HK-2 (cell line): ENCODE measurements around the gene TMED10.

Experiments used
- DNase-seq: peaks from one replicate; pipeline ENCODE4 v3.0.0-alpha.2; 2018; ENCODE audit not compliant: unreplicated experiment

Gene TMED10

DNA sequence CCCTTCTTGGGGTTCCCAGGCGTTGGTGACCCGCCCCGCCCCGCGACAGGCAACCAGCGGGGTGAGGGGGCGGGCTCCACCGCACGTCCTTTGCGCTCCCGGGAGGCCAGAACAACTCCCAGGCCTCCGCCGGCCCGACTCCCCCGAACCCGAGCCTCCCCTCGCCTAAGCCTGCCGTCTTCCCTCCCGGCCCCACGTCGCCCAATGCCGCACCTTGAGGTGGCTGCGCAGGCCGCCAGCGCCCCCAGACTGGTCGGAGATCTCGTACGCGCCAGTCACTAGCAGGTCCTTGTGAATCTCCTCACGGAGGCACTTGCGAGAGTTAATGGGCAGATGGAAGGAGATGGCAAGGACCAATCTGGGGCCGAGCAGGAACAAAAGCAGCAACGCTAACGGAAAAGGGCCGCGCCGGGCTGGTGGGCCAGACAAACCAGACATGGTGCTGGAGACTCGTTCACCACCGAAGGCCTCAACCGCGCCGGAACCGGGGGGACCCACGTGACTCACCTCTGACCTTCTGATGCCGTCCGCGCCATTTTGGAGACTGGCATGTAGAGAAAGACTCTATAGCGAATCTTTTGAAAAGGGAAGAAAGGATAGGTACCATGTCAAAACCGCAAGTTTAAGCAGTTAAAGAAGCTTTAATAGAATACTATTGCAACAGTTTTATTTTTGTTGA, at the start of gene TMED10:
TMED10 (minus strand) TSS at position 471 of the 679 bp plus-strand sequence; CDS start at position 438, 33 bp downstream.
- peak; percentile 85 for DNase-seq

DNA sequence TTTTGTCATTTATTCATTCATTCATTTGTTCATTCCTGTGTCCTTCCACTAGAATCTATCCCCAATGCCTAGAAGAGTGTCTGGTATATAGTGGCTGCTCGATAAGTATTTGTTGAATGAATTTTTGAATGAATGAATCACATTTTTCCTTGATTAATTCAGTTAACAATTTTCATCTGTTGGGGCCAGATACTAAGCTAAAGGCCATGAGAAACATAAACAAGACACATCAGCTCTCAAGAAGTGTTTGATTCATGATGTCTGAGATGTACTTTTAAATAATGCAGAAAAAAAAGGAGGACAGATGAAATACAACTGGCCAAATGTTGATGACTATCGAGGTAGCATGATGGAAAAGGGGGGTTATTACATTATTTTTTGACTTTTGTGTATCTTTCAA, 48.1 kb upstream of the TMED10 start:
- DNase-seq: no peak

DNA sequence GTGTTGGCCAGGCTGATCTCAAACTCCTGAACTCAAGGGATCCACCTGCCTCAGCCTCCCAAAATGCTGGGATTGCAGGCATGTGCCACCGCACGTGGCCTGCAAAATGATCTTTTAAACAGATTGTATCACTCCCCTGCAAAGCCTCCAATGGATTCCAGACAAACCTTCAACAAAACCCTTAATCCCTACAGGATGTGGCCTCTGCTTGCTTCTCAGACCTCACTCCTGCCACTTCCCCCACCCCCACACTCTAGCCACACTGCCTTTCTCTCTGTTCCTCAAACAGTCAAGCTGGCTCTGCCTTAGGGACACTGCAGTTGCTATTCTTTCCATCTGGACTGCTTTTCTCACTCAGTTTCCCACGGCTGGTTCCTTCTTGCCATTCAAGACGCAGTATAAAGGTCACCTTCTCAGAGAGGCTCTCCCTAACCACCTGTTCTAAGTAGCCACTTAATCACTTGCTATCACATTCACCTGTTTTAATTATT, 47.3 kb upstream of the TMED10 start:
- DNase-seq: no peak

DNA sequence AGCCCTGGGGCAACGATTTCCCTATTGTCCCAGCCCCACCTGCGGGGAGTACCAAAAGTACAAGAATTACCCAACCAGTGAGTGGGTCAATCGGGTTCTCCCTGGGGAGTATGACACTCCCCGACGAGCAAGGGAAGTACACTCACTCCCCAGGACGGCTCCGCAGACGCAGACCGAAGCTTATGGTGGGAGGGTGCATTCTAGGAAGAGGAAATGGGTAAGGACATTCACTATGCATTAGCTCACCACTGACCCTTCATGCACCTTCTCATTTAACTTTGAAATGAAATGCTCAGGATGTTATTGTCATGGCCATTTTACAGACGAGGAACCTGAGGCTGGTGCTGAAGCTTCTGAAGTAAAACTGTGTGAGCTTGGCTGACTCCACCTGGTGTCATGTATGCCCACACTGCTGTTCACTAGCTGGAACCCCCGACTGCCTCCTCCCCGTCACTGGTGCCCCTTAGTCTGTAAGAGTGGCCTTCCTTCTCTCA, 45.8 kb upstream of the TMED10 start:
- DNase-seq: no peak

DNA sequence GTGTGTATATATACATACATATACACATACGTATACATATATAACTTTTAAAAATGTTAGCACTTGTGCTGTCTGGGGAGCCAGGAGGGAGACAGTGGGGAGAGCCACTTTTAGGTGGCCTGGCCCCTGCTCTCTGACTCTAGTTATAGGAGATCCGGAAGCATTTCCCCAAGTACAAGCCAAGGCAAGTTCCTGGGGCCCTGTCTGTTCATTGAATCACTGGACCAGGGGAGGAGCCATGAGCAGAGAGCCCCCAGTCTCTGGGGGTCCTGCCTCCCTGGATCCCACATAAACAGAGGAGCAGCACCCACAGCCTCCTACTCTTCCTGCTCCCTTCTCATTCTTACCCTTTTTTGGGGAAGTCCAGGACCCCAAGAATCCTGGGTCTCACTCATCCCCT, 45.4 kb upstream of the TMED10 start:
- DNase-seq: no peak

DNA sequence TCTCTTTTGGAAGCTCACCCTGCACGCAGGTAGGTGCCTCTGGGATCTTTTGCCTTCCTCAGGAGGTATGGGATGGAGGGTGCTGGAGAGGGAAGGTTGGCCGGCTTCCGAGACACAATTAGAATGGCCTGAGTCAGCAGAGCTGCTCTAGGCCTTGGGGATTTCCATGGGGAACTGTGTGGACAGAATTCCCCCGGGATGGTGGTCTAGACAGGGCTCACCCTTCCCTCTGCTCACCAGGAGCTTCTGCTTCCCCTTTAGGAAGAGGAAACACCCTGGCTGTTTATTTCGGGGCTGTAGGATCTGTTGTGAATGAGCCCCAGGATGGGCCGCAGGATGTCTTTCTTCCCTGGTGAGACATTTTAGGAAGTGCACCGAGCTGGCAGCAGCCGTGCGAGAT, 43.7 kb upstream of the TMED10 start:
- no peak for DNase-seq

DNA sequence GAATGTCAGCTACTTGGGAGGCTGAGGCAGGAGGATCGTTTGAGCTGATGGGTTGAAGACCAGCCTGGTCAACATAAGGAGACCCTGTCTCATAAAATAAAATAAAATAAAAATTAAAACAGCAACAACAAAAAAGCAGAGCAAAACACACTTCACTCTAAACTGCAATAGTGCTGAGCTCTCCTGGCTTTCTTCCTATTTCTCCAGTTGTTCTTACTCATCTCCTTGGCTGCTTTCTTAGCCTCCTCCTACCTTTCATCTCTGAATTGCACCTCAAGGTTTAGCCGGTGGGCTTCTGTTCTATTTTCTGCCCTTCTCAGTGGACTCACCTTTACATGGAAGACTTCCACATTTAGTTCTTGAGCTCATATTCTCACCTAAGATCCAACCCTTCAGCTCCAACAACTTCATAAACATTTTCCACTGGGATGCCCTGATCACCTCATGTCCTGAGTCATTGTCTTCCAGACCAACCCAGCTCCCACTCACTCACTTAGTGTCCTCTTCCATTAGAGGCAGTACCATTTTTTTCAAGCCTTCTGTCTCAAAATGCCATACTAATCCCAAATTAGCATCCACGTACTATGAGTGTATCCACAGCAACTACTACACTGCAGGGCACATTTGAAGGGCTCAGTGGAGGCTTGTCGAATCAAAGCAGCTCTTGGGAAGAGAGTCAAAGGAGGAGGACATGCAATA, 41.2 kb upstream of the TMED10 start:
- DNase-seq: no peak

DNA sequence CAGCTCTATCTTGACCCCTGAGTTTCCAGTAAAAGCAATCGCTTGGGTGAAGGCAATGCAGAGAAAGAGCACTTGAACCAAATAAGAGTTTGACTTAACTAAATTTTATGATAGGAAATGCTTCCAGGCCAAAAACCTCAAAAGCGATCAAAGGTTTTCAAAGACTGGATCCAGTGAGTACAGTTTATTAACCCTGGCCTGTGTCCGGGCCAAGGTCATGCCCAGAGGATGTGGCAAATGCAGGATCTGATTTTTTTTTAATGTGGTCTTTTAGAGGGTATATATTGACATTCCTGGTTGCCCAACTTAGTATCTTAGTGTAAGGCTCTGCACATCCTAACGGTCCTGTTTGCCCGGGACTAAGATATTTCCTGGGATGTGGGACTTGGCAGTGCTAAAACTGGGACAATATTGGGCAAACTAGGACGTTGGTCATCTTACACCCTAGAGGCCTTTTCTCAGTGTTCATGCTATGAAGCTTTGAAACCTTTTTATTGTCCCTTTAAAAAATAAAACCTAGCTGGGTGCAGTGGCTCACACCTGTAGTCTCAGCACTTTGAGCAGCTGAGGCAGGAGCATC, 40.1 kb upstream of the TMED10 start:
- DNase-seq: no peak

DNA sequence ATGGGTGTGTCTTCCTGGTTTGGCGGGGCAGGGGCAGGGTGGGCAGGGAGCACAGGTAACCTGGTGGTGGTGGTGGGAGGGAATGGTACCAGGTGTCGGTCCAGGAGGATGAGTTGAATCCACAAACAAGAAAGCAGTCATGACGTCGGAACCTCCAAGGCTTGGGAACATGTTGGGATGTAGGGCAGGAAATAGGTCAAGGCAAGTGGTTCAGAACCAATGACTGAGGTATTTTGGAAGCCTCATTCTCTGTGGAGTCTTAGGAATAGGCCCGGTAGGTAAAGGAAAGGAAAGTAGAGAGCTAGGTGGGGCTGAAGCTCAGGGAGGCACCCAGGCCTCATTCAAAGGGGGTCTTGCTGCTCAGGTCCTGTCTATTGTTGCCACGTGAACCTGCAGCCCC, 39.1 kb upstream of the TMED10 start:
- no peak for DNase-seq

DNA sequence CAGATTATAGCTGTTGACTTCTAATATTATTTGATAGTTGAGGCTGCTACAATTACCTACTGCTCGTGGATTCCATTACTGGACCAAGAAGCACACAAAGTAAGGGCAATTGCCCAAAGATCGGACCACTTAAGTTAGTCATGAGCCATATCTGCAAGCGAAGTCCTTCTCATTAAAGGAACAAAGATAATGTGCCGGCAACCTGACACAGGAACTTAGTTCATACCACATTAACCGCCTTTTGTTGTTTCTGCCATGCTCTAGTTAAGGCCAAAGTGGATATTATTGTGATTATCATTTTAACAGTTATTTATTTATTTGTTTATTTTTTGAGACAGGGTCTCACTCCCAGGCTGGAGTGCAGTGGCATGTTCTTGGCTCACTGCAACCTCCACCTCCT, 38.1 kb upstream of the TMED10 start:
- no peak for DNase-seq

DNA sequence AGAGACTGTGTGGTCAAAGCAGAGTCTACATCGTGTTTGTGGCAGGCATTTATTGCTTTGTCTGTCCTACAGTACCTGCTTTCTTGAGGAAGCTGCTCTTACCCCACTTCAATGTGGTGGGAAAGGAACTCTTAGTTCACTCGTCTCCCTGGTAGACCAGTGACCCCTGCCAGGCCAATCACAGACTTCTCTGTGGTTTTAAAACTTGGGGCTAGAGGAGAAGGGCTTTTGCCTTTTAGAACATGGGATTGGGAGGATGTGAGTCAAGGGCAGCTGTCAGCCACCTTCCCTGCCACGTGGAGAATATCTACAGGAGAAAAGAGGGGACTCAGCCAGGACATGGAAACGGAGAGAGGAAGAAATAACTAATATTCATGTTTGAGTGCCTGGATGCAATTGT, 36.8 kb upstream of the TMED10 start:
- no peak for DNase-seq

DNA sequence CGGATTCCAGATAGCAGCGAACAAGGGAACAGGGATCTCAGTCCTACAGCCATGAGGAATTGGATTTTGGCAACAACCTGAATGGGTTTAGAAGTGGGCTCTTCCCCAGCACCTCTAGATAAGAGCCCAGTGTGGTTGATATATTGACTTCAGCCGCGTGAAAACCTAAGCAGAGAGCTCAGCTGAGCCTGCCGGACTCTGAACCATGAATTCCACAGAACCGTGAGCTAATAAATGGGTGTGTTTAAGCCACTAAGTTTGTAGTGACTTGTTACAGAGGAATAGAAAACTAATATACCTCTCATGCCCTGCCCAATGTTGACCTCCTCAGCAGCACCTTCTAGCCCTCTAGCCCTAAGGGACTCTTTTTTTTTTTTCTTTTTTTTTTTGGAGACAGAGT, 32.4 kb upstream of the TMED10 start:
- no peak for DNase-seq

DNA sequence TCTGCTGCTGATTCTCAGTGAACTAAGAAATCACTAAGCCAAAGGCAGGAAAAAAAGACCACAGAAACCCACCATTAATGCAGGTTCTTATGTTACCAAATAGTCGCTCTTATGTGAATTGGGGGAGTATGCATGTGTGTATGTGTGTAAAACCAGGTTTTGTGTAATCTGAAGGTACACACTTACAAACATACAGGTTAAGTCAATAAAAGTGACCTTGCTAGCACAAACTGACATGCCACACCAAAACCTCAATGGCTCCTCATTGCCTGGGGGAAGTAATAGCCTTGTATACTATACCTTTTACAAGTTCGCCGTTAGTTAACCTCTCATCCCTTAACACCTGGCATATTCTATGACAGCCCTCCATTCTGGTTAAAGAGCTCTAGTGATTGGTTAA, 29.8 kb upstream of the TMED10 start:
- no peak for DNase-seq

DNA sequence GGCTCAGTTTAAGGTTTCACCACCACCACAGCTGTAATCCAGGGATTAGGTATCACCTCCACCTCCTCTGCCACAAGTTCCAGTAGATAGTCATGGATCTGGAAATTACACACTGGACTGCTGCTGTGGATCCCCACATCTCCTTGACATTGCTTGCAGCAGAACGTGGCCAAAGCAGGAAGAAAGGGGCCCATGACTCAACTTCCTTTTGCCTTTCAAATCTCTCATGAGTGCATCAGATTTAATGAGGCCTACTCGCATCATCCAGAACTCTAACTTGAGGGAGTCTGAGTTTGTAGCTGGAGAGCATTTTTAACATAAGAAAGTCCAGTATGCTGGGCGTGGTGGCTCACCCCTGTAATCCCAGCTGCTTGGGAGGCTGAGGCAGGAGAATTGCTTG, 29.2 kb upstream of the TMED10 start:
- DNase-seq: no peak

DNA sequence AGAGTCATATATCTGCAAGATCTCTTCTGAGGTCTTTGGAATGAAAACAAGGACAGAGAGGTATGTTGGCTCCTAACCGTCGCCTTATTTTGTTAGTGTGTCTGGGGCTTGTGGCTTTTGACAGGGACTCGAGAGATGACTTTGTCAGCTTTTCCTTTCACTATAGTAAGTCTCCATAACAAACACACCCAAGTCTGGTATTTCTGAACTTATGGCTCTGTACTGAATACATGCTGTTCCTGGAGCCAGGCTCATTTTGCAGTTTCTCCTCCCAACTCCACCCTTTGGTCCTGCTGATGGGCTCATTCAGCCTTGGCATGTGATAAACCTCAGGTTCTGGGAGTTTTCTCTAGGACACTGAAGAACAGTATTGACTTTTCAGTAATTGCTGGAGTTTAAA, 27.7 kb upstream of the TMED10 start:
- DNase-seq: no peak

DNA sequence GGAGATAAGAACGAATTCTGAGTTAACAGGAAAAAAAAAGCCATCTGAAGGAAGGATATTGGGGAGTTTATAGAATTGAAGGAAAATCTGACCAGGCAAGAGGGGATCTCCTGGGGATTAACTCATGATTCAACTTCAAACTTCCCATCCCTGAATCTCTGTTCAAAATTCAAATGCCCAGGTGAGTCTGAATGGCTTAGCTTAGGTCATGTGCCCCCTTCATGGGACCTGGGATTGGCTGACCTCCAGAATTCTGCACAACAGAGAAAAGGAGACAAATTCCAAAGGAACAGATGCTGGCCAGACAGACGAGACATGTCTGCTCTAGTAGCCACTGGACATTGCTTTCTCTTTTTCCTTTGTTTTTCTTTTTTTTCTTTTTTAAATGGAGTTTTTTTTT, 26.2 kb upstream of the TMED10 start:
- DNase-seq: no peak

DNA sequence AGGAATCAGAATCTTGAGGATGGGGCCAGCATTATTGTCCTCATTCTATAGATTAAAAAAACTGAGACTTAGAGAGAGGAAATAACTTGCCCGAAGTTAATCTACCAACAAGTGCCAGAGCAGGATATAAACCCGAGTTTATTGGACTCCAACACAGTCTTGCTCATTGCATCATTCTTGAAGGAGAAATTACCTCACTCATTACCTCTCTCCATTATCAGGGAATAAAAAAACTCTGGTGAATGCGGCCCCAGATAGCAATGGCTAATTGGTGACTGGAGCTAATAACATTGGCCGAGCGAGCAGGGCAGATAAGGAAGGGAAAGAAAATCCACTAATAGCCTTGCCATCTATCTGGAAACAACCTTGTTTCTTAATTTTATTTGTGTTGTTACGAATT, 24.7 kb upstream of the TMED10 start:
- DNase-seq: no peak

DNA sequence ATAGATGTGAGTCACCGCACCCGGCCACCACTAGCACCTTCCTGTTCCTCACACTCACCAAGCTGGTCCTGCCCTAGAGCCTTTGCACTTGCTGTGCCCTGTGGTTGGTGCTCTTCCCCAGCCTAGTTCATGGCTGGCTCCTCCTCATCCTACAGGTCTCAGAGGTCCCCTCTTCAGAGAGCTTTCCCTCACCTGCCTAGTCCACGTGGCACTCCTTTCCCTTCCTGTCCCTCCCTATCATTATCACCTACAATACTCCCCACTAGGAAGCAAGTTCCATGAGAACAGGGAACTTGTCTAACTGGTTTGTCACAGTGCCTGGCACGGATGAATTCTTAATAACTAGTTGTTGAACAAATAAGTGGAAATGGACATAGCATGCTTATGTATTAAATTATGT, 24.0 kb upstream of the TMED10 start:
- DNase-seq: no peak

DNA sequence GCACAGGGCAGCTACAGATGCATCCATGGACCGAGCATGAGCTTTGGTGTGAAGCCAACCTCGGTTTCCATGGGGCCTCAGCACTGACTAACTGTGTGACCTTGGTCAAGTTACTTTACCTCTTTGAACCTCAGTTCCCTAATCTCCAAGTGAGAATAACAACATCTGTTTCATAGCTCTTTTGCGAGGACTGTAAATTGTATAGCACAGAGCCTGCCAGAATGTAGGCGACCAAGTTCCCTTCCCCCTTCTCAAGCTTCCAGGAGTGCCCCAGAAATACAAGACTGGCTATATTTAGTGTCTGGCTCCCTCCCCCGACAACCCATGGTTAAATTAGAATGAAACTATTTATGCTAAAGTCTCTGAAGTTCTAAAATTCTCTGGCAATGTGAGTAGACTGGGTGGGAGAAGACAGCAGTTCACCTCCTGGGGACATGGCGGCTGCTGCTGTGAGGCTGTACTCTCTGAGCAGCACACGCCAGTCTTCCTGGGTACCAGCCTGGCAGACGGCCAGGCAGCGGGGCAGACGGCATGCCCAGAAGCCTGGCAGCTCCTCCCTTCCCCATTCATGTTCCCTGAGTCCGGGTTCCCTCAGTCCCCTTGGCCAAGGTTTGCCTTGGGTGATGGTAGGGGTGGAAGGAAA, 22.0 kb upstream of the TMED10 start:
- DNase-seq: no peak

DNA sequence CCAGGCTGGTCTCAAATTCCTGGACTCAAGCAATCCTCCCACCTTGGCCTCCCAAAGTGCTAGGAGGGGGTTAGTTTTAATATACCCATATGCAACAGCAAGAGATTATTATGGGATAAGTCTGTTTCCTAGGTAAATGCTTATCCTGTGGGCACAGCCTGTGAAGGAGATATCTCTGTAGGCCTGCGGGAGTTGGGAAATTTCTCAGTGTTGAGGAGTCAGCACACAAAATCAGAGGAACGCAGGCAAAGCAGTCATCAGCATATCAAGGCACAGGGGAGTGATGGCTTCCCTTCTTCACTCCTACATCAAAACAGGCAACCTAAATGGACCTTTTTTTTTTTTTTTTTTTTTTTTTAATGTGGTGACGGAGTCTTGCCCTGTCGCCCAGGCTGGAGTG, 20.9 kb upstream of the TMED10 start:
- DNase-seq: no peak

DNA sequence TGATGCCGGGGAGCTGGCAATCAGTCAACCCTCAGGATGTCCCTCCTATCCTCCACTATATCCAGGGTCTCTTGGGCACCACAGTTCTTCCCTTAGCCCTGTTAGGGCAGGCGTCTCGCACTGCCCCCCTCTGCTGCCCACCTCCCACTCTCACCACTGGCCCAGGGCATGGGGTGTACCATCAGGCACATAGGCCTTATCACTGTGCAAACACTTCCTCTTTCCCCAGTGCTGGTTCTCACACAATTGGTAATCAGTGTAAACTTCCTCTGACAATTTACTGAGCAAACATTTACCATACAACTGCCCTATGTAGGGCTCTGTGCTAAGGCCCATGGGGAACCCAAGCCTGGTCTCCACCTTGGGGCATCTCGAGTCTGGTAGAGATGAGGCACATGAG, 20.1 kb upstream of the TMED10 start:
- DNase-seq: no peak

DNA sequence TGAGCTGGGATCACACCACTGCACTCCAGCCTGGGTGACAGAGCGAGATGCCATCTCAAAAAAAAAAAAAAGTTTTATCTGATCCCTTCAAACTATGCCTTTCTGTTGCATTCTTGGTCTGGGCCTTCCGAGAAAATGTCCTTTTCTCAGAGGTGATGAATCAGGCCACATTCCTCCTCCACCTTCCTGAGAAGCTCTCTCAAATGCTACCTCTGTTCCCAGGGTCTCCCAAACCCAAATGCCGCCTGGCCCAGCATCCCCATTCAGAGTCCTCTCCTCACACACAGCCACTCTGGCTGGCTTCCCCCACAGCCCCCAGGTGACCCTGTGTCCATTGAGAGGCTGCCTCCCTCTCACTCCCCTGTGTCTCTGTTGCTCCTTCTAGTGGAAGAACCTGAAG, 19.7 kb upstream of the TMED10 start:
- DNase-seq: no peak

DNA sequence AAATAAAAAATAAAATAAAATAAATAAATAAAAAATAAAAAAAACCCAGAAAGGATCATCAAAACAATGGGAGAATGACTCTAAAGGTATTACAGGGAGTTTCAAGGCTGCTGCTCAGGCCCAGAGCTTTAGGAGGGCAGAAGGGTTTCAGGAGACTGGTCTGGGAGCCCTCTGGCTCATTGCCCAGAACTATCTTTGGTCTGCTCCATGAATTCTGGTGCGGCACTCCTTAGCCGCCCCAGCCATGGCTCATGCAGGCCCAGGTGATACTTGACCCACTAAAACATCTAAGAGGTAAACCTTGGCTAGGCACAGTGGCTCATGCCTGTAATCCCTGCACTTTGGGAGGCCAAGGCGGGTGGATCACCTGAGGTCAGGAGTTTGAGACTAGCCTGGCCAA, 14.7 kb upstream of the TMED10 start:
- no peak for DNase-seq
